ENCODE results near the gene FRMD4A.

Gene FRMD4A

DNA sequence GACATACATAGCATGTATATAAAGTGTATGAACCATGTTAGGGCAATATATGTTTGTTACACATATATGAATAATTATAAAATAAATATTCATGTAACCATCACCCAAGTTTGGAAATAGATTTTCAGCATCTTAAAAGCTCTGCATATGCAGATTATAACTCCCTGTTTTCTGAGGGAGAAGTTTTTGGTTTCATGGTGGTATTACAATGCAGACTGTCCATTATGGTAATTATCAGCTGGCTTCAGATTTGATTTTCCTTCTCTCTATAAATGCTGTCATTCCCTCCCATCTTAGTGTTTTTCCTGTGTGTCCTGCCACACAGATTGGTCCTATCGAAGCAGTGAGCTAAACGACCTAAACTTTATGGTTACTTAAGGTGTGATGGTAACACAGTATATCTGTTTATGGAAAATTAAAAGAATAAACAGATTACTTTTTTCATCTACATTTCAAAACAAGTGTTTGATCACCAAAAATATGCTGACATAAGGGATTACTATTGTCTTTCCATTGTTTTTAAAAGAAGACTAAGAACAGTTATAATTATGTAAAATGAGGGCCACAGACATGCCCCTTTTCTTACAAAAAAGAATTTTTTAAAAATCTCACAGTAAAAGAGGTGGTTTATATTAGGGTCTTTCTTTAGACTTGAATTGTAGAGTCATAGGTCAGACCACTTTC lies 726.2 kb downstream of the FRMD4A start:
- H3K27me3 ChIP-seq (ENCODE audit: insufficient read depth, poor library complexity, severe bottlenecking): no peaks in the 10 kb centered on the region
- TF ChIP-seq, protein P1, sequence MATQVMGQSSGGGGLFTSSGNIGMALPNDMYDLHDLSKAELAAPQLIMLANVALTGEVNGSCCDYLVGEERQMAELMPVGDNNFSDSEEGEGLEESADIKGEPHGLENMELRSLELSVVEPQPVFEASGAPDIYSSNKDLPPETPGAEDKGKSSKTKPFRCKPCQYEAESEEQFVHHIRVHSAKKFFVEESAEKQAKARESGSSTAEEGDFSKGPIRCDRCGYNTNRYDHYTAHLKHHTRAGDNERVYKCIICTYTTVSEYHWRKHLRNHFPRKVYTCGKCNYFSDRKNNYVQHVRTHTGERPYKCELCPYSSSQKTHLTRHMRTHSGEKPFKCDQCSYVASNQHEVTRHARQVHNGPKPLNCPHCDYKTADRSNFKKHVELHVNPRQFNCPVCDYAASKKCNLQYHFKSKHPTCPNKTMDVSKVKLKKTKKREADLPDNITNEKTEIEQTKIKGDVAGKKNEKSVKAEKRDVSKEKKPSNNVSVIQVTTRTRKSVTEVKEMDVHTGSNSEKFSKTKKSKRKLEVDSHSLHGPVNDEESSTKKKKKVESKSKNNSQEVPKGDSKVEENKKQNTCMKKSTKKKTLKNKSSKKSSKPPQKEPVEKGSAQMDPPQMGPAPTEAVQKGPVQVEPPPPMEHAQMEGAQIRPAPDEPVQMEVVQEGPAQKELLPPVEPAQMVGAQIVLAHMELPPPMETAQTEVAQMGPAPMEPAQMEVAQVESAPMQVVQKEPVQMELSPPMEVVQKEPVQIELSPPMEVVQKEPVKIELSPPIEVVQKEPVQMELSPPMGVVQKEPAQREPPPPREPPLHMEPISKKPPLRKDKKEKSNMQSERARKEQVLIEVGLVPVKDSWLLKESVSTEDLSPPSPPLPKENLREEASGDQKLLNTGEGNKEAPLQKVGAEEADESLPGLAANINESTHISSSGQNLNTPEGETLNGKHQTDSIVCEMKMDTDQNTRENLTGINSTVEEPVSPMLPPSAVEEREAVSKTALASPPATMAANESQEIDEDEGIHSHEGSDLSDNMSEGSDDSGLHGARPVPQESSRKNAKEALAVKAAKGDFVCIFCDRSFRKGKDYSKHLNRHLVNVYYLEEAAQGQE (IDR thresholded peaks at IDR 0.05; ENCODE audit: insufficient replicate concordance, low read depth): no peak
- TF ChIP-seq CTCF (IDR thresholded peaks at IDR 0.05; ENCODE audit: insufficient read depth, low read length): no peak
- no peak for TF ChIP-seq GABPA (IDR thresholded peaks at IDR 0.05; ENCODE audit: low read depth)
- TF ChIP-seq SPI1 (IDR thresholded peaks at IDR 0.05; ENCODE audit: borderline replicate concordance, low read depth): no peak
- no peak for TF ChIP-seq POLR2AphosphoS5 (IDR thresholded peaks at IDR 0.05; ENCODE audit: low read depth)
- no peak for DNase-seq (ENCODE audit: low read depth in 1 of 2, low spot score in 1 of 2)
- H3K27ac ChIP-seq (replicated peaks): no peak overlapping the region
- no peak overlapping the region for H3K4me3 ChIP-seq (replicated peaks; ENCODE audit: insufficient read depth, low read length)

DNA sequence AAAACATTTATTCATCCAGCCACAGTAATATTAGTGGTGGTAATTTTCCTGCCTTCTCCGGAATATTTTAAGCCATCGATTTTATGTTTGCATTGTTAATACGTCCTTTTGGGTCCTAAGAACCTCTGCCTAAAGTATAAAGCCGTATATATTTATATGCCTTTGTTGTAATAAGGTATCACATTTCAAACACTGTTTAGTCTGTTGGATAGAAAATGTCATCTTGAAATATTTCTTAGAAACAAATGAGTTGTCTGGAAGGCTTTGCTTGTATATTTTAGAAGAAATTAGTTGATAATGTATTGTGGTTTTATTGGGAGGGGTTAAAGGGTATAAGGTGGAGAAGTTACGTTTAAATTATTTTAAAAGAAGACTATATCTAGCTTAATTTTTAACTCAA lies 732.8 kb downstream of the FRMD4A start:
- TF ChIP-seq GABPA (IDR thresholded peaks at IDR 0.05; ENCODE audit: low read depth) (no peak), CTCF (IDR thresholded peaks at IDR 0.05; ENCODE audit: insufficient read depth, low read length) (no peak), POLR2AphosphoS5 (IDR thresholded peaks at IDR 0.05; ENCODE audit: low read depth) (no peak), SPI1 (IDR thresholded peaks at IDR 0.05; ENCODE audit: borderline replicate concordance, low read depth) (no peak)
- TF ChIP-seq, protein P1 (IDR thresholded peaks at IDR 0.05; ENCODE audit: insufficient replicate concordance, low read depth): no peak
- no peak overlapping the region for H3K27ac ChIP-seq (replicated peaks)
- no peak for DNase-seq (ENCODE audit: low read depth in 1 of 2, low spot score in 1 of 2)
- no peaks in the 10 kb centered on the region for H3K27me3 ChIP-seq (ENCODE audit: insufficient read depth, poor library complexity, severe bottlenecking)
- no peak overlapping the region for H3K4me3 ChIP-seq (replicated peaks; ENCODE audit: insufficient read depth, low read length)

- TF ChIP-seq GABPA (IDR thresholded peaks at IDR 0.05; ENCODE audit: low read depth) (no peak), POLR2AphosphoS5 (IDR thresholded peaks at IDR 0.05; ENCODE audit: low read depth) (no peak), SPI1 (IDR thresholded peaks at IDR 0.05; ENCODE audit: borderline replicate concordance, low read depth) (no peak), CTCF (IDR thresholded peaks at IDR 0.05; ENCODE audit: insufficient read depth, low read length) (no peak)
- TF ChIP-seq, protein P1 (IDR thresholded peaks at IDR 0.05; ENCODE audit: insufficient replicate concordance, low read depth): no peak
- no peaks in the 10 kb centered on the region for H3K27me3 ChIP-seq (ENCODE audit: insufficient read depth, poor library complexity, severe bottlenecking)
- no peak overlapping the region for H3K27ac ChIP-seq (replicated peaks)
- H3K4me3 ChIP-seq (replicated peaks; ENCODE audit: insufficient read depth, low read length): no peak overlapping the region
- no peak for DNase-seq (ENCODE audit: low read depth in 1 of 2, low spot score in 1 of 2)
These were observed 736.1 kb downstream of the FRMD4A start for GRCh38 chr10:13594641-13595040.

Data from HL-60 (cell line).